ENCODE results near the gene HJURP.

The HJURP gene

DNA sequence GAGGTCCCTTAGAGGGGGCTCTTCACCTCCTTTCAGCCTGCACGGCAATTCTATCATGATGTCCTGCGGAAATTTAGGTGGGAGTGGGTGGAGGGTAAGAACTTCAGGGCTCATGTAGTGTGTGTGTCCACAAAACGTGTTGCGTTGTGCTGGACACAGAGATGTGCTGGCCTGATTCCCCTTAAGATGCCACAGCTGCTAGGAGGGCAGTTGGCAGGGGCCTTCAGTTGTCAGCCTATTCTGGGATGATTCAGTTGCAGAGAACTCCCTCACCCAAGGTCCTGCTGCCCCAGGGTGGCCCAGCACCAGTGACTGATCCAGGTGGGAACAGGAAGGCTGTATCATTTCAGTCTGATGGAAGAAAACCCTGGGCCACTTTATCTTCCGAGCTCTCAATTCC lies 1.0 kb upstream of the HJURP start:
- peak overlapping the region; percentile 59 for H3K27ac ChIP-seq (ENCODE audit: poor library complexity, severe bottlenecking)
- DNase-seq (ENCODE audit: low spot score) (no peak), ATAC-seq (ENCODE audit: low read depth) (no peak)
- H3K4me3 ChIP-seq (ENCODE audit: severe bottlenecking) = no peak overlapping the region
- TF ChIP-seq, protein P1, sequence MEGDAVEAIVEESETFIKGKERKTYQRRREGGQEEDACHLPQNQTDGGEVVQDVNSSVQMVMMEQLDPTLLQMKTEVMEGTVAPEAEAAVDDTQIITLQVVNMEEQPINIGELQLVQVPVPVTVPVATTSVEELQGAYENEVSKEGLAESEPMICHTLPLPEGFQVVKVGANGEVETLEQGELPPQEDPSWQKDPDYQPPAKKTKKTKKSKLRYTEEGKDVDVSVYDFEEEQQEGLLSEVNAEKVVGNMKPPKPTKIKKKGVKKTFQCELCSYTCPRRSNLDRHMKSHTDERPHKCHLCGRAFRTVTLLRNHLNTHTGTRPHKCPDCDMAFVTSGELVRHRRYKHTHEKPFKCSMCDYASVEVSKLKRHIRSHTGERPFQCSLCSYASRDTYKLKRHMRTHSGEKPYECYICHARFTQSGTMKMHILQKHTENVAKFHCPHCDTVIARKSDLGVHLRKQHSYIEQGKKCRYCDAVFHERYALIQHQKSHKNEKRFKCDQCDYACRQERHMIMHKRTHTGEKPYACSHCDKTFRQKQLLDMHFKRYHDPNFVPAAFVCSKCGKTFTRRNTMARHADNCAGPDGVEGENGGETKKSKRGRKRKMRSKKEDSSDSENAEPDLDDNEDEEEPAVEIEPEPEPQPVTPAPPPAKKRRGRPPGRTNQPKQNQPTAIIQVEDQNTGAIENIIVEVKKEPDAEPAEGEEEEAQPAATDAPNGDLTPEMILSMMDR (IDR thresholded peaks at IDR 0.05; ENCODE audit: poor library complexity, severe bottlenecking) = no peak
- H3K36me3 ChIP-seq (ENCODE audit: low read depth) = peaks cover 33% of the 10 kb centered on the region
- peaks cover 15% of the 10 kb centered on the region for H3K4me1 ChIP-seq (ENCODE audit: insufficient read depth, poor library complexity, severe bottlenecking)
- H3K27me3 ChIP-seq (ENCODE audit: insufficient read depth, poor library complexity, severe bottlenecking) = no peaks in the 10 kb centered on the region
- no peaks in the 10 kb centered on the region for H3K9me3 ChIP-seq (ENCODE audit: severe bottlenecking)

DNA sequence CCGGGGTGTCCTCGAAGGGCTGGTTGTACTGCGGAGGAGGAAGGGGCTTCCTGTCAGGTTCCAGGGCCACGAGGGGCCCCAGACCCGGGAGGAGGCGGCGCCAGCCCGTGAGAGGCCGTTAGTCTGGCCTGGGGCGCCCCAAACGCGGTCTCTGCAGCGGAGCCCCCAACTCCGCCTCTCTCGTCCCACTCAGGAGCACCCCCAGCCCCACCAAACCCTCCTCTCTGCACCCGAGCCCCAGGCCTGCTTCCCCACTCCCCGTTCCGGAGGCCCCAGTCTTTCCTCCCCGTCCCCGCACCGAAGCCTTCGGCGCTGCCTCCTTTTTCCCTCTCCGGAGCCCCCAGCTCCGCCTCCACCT lies 473 bp downstream of the HJURP start:
- DNase-seq (ENCODE audit: low spot score) (no peak), ATAC-seq (ENCODE audit: low read depth) (no peak)
- peaks cover 48% of the 10 kb centered on the region for H3K36me3 ChIP-seq (ENCODE audit: low read depth)
- peak overlapping the region; percentile 67 for H3K4me3 ChIP-seq (ENCODE audit: severe bottlenecking)
- H3K27me3 ChIP-seq (ENCODE audit: insufficient read depth, poor library complexity, severe bottlenecking) = no peaks in the 10 kb centered on the region
- peak overlapping the region; percentile 59 for H3K27ac ChIP-seq (ENCODE audit: poor library complexity, severe bottlenecking)
- peaks cover 15% of the 10 kb centered on the region for H3K4me1 ChIP-seq (ENCODE audit: insufficient read depth, poor library complexity, severe bottlenecking)
- H3K9me3 ChIP-seq (ENCODE audit: severe bottlenecking) = no peaks in the 10 kb centered on the region
- TF ChIP-seq, protein P1 (IDR thresholded peaks at IDR 0.05; ENCODE audit: poor library complexity, severe bottlenecking) = no peak

DNA sequence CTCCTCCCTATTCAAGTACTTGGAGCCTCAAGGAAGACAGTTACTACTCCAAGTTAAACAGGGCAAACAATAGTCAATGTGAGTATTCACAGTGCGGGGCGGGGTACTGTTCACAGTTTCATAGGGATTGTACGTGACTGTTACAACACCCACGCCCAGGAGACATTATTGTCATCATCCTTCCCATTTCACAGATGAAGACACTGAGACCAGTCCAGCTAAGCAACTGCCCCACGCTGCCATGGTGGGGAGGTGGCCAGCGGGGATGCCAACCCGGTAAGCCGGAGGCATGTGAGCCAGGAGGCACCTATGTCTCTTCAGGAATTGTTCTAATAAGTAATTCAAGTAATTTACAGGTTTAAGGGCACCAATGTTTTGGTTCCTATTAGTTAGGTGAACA lies 982 bp downstream of the HJURP start:
- Histone ChIP-seq H3K36me3 (ENCODE audit: low read depth) (peaks cover 53% of the 10 kb centered on the region), H3K4me1 (ENCODE audit: insufficient read depth, poor library complexity, severe bottlenecking) (peaks cover 15% of the 10 kb centered on the region), H3K9me3 (ENCODE audit: severe bottlenecking) (no peaks in the 10 kb centered on the region), H3K27ac (ENCODE audit: poor library complexity, severe bottlenecking) (peak overlapping the region; percentile 59), H3K27me3 (ENCODE audit: insufficient read depth, poor library complexity, severe bottlenecking) (no peaks in the 10 kb centered on the region), H3K4me3 (ENCODE audit: severe bottlenecking) (peak overlapping the region; percentile 67)
- DNase-seq (ENCODE audit: low spot score) = no peak
- ATAC-seq (ENCODE audit: low read depth) = no peak
- TF ChIP-seq, protein P1 (IDR thresholded peaks at IDR 0.05; ENCODE audit: poor library complexity, severe bottlenecking) = no peak

DNA sequence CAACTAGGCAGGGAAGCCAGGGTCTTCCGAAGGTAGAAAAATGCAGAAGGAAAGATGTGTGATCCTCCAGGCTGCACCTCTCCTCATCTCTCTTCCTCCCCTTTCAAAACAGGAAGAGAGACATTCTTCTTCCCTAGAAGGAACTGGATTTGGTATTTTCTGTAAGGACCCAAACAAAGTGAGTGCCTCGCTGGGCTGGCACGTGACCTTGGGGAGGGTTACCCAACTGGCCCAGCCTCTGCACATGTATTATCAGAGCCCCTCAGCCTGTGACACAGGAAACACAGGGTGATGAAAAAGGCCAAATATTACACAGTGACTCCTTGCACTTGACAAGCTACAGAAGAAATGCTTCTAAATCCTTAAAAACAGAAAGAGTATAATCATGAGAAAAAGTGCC lies 2.3 kb downstream of the HJURP start:
- no peak overlapping the region for H3K4me3 ChIP-seq (ENCODE audit: severe bottlenecking)
- no peaks in the 10 kb centered on the region for H3K9me3 ChIP-seq (ENCODE audit: severe bottlenecking)
- no peaks in the 10 kb centered on the region for H3K27me3 ChIP-seq (ENCODE audit: insufficient read depth, poor library complexity, severe bottlenecking)
- H3K27ac ChIP-seq (ENCODE audit: poor library complexity, severe bottlenecking) = no peak overlapping the region
- TF ChIP-seq, protein P1 (IDR thresholded peaks at IDR 0.05; ENCODE audit: poor library complexity, severe bottlenecking) = no peak
- ATAC-seq (ENCODE audit: low read depth) (no peak), DNase-seq (ENCODE audit: low spot score) (no peak)
- peaks cover 15% of the 10 kb centered on the region for H3K4me1 ChIP-seq (ENCODE audit: insufficient read depth, poor library complexity, severe bottlenecking)
- peaks cover 66% of the 10 kb centered on the region for H3K36me3 ChIP-seq (ENCODE audit: low read depth)

DNA sequence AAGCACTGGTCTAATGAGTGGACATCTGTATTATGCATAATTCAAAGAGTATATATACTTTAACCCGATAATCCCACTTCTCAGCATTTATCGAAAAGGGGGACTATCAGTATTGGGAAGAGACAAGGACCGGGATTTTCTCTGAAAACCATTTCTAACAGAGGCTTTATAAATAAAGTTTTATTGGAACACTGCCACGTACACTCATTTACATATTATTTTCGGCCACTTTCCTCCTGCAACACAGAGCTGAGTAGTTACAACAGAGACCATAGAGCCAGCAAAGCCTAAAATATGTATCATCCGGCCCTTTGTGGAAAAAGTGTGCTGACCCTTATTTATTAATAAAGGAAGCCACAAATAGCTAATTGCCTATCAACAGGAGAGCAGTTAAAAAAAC lies 3.2 kb downstream of the HJURP start:
- ATAC-seq (ENCODE audit: low read depth) (no peak), DNase-seq (ENCODE audit: low spot score) (no peak)
- Histone ChIP-seq H3K27ac (ENCODE audit: poor library complexity, severe bottlenecking) (no peak overlapping the region), H3K4me3 (ENCODE audit: severe bottlenecking) (no peak overlapping the region), H3K36me3 (ENCODE audit: low read depth) (peaks cover 75% of the 10 kb centered on the region), H3K27me3 (ENCODE audit: insufficient read depth, poor library complexity, severe bottlenecking) (no peaks in the 10 kb centered on the region), H3K4me1 (ENCODE audit: insufficient read depth, poor library complexity, severe bottlenecking) (peaks cover 15% of the 10 kb centered on the region), H3K9me3 (ENCODE audit: severe bottlenecking) (no peaks in the 10 kb centered on the region)
- TF ChIP-seq, protein P1 (IDR thresholded peaks at IDR 0.05; ENCODE audit: poor library complexity, severe bottlenecking) = no peak
